RWPE2 (cell line): Measurements from ENCODE around the gene PEX14.

Source experiments
- ATAC-seq: fragments of 200-7000 bp; cut with Tn5 transposase; 3 replicates; pipeline ENCODE4 v1.9.1; 2021; ENCODE audit warnings: low read depth
- DNase-seq: peaks from one replicate; pipeline ENCODE4 v3.0.0-alpha.2; 2020; ENCODE audit warnings: low spot score
- H3K27ac ChIP-seq: fragments of 450-650 bp; 2 replicates; pipeline ENCODE4 v1.5.1; 2017; ENCODE audit warnings: mild to moderate bottlenecking; ENCODE audit not compliant: poor library complexity, severe bottlenecking
- H3K27me3 ChIP-seq: fragments of 250-450 bp; sonication (Bioruptor Pico); 2 replicates; pipeline ENCODE4 v1.5.1; 2021; ENCODE audit warnings: mild to moderate bottlenecking, moderate library complexity; ENCODE audit not compliant: insufficient read depth, poor library complexity, severe bottlenecking
- H3K36me3 ChIP-seq: fragments of 250-450 bp; sonication (Bioruptor Pico); 2 replicates; pipeline ENCODE4 v1.5.1; 2020; ENCODE audit warnings: low read depth, mild to moderate bottlenecking, moderate library complexity
- H3K4me1 ChIP-seq: fragments of 250-450 bp; sonication (Bioruptor Pico); 2 replicates; pipeline ENCODE4 v1.5.1; 2021; ENCODE audit warnings: mild to moderate bottlenecking, moderate library complexity; ENCODE audit not compliant: insufficient read depth, poor library complexity, severe bottlenecking
- H3K4me3 ChIP-seq: fragments of 250-450 bp; sonication (Bioruptor Pico); 2 replicates; pipeline ENCODE4 v1.5.1; 2021; ENCODE audit warnings: mild to moderate bottlenecking, moderate library complexity; ENCODE audit not compliant: severe bottlenecking
- H3K9me3 ChIP-seq: fragments of 250-450 bp; sonication (Bioruptor Pico); 2 replicates; pipeline ENCODE4 v1.5.1; 2021; ENCODE audit warnings: mild to moderate bottlenecking, moderate library complexity; ENCODE audit not compliant: severe bottlenecking
- CTCF ChIP-seq: fragments of 450-650 bp; IDR thresholded peaks from one replicate; pipeline ENCODE4 v1.5.1; 2017; ENCODE audit warnings: mild to moderate bottlenecking, moderate library complexity; ENCODE audit not compliant: poor library complexity, severe bottlenecking

The PEX14 gene

GRCh38 chr1:10625554-10625953 is 150.8 kb downstream of the PEX14 start:
- DNase-seq (no peak), ATAC-seq (no peak)
- H3K4me3 ChIP-seq = no peak overlapping the region
- peaks cover 5% of the 10 kb centered on the region; the same call in 1 of the 2 replicates for H3K36me3 ChIP-seq
- no peak overlapping the region for H3K27ac ChIP-seq
- H3K4me1 ChIP-seq = no peaks in the 10 kb centered on the region
- no peak for TF ChIP-seq CTCF
- H3K27me3 ChIP-seq = no peaks in the 10 kb centered on the region
- no peaks in the 10 kb centered on the region for H3K9me3 ChIP-seq

GRCh38 chr1:10626131-10626731 is 151.5 kb downstream of the PEX14 start:
- TF ChIP-seq CTCF = no peak
- DNase-seq = no peak
- Histone ChIP-seq H3K36me3 (peaks cover 5% of the 10 kb centered on the region; the same call in 1 of the 2 replicates), H3K4me1 (no peaks in the 10 kb centered on the region), H3K27me3 (no peaks in the 10 kb centered on the region), H3K9me3 (no peaks in the 10 kb centered on the region), H3K27ac (no peak overlapping the region), H3K4me3 (no peak overlapping the region)
- ATAC-seq = no peak

GRCh38 chr1:10626791-10627410 is 152.2 kb downstream of the PEX14 start:
- no peak for DNase-seq

GRCh38 chr1:10628685-10629084 is 153.9 kb downstream of the PEX14 start:
- Histone ChIP-seq H3K4me1 (no peaks in the 10 kb centered on the region), H3K4me3 (no peak overlapping the region), H3K27ac (no peak overlapping the region), H3K9me3 (no peaks in the 10 kb centered on the region), H3K27me3 (no peaks in the 10 kb centered on the region), H3K36me3 (no peaks in the 10 kb centered on the region; the same call in 1 of the 2 replicates)
- no peak for TF ChIP-seq CTCF
- ATAC-seq (no peak), DNase-seq (peak; percentile 36)

More at GRCh38 chr1:10626791-10627410, 152.2 kb downstream of the PEX14 start:
- no peak for TF ChIP-seq CTCF
- Histone ChIP-seq H3K27ac (no peak overlapping the region), H3K4me3 (no peak overlapping the region), H3K9me3 (no peaks in the 10 kb centered on the region), H3K4me1 (no peaks in the 10 kb centered on the region), H3K27me3 (no peaks in the 10 kb centered on the region), H3K36me3 (peaks cover 5% of the 10 kb centered on the region; the same call in 1 of the 2 replicates)
- no peak for ATAC-seq
